ENCODE results near the gene ADAM11. TPM values are rescaled to one million over a fixed set of nuclear protein-coding genes. Genes with fewer than 3 reads are reported as not detected.

The ADAM11 gene
- total and polyA plus RNA-seq, 2 of the 13 experiments (the other 11 are each of a cell fraction or from before 2014, with no cell fraction given) = 0.38 to 0.91 TPM

GRCh38 chr17:44772308-44773045 lies 13.7 kb downstream of the ADAM11 start:
- TF ChIP-seq NFIB (CRISPR knock-in tag; IDR thresholded peaks at IDR 0.05; ENCODE audit: borderline replicate concordance) = 0 out of 2 replicates have a peak, but pooled peaks have one; percentile 31
- TF ChIP-seq ZNF530 (CRISPR knock-in tag; IDR thresholded peaks at IDR 0.05; ENCODE audit: low read depth) = no peak
- no peak overlapping the region for H3K4me3 ChIP-seq (replicated peaks in 1 of 3; ENCODE audit: insufficient read depth in 1 of 3, low read depth in 2 of 3, low read length in 3 of 3)
- POLR2A ChIA-PET = interaction anchor here (0.6 kb wide), 1 partner anchor 89 kb away, joined by 4 read pairs; no protein-coding TSS in a partner anchor
- no peak for ATAC-seq
- intact Hi-C loops (cut with micrococcal nuclease; ENCODE audit: unreplicated experiment) = no loop called here
- peaks cover 8 to 56% of the 10 kb centered on the region in 2 experiments; a peak in 4 of 5 replicates for H3K27me3 ChIP-seq (ENCODE audit: control insufficient read depth in 1 of 2, insufficient read depth in 2 of 2, low read length in 2 of 2)
- no peaks in the 10 kb centered on the region for H3K36me3 ChIP-seq (replicated peaks in 1 of 2; ENCODE audit: control insufficient read depth in 1 of 2, insufficient read depth in 2 of 2, low read length in 2 of 2)
- H3K79me2 ChIP-seq (ENCODE audit: insufficient read depth, low read length) = no peaks in the 10 kb centered on the region
- no peak for DNase-seq (ENCODE audit: low spot score)
- 10% methylated on average over 15 of the region's 21 CpGs for WGBS (ENCODE audit: low lambda C conversion rate)
- H3K4me2 ChIP-seq (ENCODE audit: low read depth, low read length) = no peak overlapping the region
- H3K4me1 ChIP-seq (ENCODE audit: insufficient read depth, low read length) = peaks cover 53% of the 10 kb centered on the region
- no peaks in the 10 kb centered on the region for H3K9me3 ChIP-seq (ENCODE audit: low read length)
- FAIRE-seq = no peak
- CTCF ChIA-PET (ENCODE audit: low intra/inter-chr PET ratio, low total read pairs) = no interaction called here
- H4K20me1 ChIP-seq (ENCODE audit: insufficient read depth, low read length) = no peaks in the 10 kb centered on the region
- H2AFZ ChIP-seq (ENCODE audit: low read length) = no peak overlapping the region
- no peak overlapping the region for H3K27ac ChIP-seq (ENCODE audit: extremely low read length, insufficient read depth, low read length)
- H3K9ac ChIP-seq (ENCODE audit: insufficient read depth, low read depth, low read length) = no peak overlapping the region
- in situ Hi-C loops (cut with HindIII; ENCODE audit: extremely low pct_ligation_motif_present, low pct_unique_long_range_greater_than_20kb) = no loop called here
- no TSS peak for BruUV-seq (replicated peaks)

- POLR2A ChIA-PET = interaction anchor here (0.6 kb wide), 1 partner anchor 89 kb away, joined by 4 read pairs; no protein-coding TSS in a partner anchor
- no peak overlapping the region for H2AFZ ChIP-seq (ENCODE audit: low read length)
- H3K27ac ChIP-seq (ENCODE audit: extremely low read length, insufficient read depth, low read length) = no peak overlapping the region
- WGBS (ENCODE audit: low lambda C conversion rate) = 21% methylated on average over 6 of the region's 6 CpGs
- peaks cover 49% of the 10 kb centered on the region for H3K4me1 ChIP-seq (ENCODE audit: insufficient read depth, low read length)
- H3K36me3 ChIP-seq (replicated peaks in 1 of 2; ENCODE audit: control insufficient read depth in 1 of 2, insufficient read depth in 2 of 2, low read length in 2 of 2) = no peaks in the 10 kb centered on the region
- CTCF ChIA-PET (ENCODE audit: low intra/inter-chr PET ratio, low total read pairs) = interaction anchor here (3.1 kb wide), 1 partner anchor 91 kb away, joined by 66 read pairs; no protein-coding TSS in a partner anchor
- no peak for TF ChIP-seq RFX3 (CRISPR knock-in tag; IDR thresholded peaks at IDR 0.05)
- TF ChIP-seq RFX1 (IDR thresholded peaks at IDR 0.05) = peak; percentile 34; the same call in 1 of the 2 replicates
- in situ Hi-C loops (cut with HindIII; ENCODE audit: extremely low pct_ligation_motif_present, low pct_unique_long_range_greater_than_20kb) (no loop called here), intact Hi-C loops (cut with micrococcal nuclease; ENCODE audit: unreplicated experiment) (no loop called here)
- no TSS peak for BruUV-seq (replicated peaks)
- no peak for ATAC-seq
- H3K9ac ChIP-seq (ENCODE audit: insufficient read depth, low read depth, low read length) = no peak overlapping the region
- no peak overlapping the region for H3K4me2 ChIP-seq (ENCODE audit: low read depth, low read length)
- FAIRE-seq = no peak
- H3K27me3 ChIP-seq (ENCODE audit: control insufficient read depth in 1 of 2, insufficient read depth in 2 of 2, low read length in 2 of 2) = peaks cover 10 to 52% of the 10 kb centered on the region in 2 experiments; a peak in 4 of 5 replicates
- H3K9me3 ChIP-seq (ENCODE audit: low read length) = no peaks in the 10 kb centered on the region
- no peaks in the 10 kb centered on the region for H3K79me2 ChIP-seq (ENCODE audit: insufficient read depth, low read length)
- no peaks in the 10 kb centered on the region for H4K20me1 ChIP-seq (ENCODE audit: insufficient read depth, low read length)
- no peak overlapping the region for H3K4me3 ChIP-seq (replicated peaks in 1 of 3; ENCODE audit: insufficient read depth in 1 of 3, low read depth in 2 of 3, low read length in 3 of 3)
- DNase-seq (ENCODE audit: low spot score) = no peak
Observed at GRCh38 chr17:44773140-44773539, 14.4 kb downstream of the ADAM11 start.
